ENCODE results near the gene NISCH.
A peak's percentile ranks its signal among the peaks of the same experiment; 100 is the strongest.
"Not testable (repeated sequence)": the region's sequence is repeated elsewhere in the genome, so short reads cannot be mapped to it uniquely, and the experiment has no call there.

The NISCH gene

DNA sequence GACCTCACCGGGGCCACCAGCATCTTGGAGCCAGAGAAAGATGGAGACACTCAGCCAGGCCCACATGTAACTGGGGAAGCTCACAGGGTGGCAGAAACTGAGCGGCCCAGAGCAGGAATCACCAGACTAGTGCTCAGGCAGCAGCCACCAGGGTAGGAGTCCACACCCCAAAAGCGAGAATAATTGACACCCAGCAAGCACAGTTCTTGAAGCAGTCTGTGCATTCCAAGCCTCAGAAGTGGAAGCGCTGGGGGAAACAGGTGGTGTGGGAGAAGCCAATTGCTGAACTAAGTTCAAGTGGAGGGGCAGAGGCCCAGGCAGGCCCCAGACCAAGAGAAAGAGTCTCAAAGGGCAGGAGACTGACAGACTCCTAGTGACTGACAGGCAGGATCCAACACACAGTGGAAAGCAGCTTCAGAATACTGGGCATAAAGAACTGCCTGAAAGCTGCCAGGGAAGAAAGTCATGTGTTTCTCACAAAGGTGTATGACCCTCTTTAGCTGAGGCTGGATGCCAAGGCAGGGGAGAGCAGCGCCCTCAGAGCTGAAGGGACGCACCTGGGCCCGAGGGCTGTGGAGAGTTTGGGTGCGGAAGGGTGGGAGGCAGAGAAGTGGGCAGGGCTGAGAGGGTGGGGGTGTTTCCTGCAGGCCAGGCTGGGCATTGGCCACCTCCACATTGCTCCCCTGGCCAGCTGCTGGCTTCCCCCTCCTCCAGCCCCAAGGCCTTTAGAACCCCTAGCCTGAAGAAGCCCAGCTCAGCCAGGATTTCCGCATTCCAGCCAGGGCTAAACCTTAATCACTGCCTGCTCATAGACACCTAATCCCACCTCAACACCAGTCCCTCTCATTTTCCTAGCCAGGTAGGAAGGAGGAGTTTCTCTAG, 70.5 kb downstream of the NISCH start:
- TF ChIP-seq, protein P1, sequence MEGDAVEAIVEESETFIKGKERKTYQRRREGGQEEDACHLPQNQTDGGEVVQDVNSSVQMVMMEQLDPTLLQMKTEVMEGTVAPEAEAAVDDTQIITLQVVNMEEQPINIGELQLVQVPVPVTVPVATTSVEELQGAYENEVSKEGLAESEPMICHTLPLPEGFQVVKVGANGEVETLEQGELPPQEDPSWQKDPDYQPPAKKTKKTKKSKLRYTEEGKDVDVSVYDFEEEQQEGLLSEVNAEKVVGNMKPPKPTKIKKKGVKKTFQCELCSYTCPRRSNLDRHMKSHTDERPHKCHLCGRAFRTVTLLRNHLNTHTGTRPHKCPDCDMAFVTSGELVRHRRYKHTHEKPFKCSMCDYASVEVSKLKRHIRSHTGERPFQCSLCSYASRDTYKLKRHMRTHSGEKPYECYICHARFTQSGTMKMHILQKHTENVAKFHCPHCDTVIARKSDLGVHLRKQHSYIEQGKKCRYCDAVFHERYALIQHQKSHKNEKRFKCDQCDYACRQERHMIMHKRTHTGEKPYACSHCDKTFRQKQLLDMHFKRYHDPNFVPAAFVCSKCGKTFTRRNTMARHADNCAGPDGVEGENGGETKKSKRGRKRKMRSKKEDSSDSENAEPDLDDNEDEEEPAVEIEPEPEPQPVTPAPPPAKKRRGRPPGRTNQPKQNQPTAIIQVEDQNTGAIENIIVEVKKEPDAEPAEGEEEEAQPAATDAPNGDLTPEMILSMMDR (conservative IDR thresholded peaks at IDR 0.05; ENCODE audit: low read depth, low read length), result no peak
- no peak overlapping the region for H3K4me3 ChIP-seq (ENCODE audit: low read length)
- no peak for DNase-seq (ENCODE audit: low read depth)

DNA sequence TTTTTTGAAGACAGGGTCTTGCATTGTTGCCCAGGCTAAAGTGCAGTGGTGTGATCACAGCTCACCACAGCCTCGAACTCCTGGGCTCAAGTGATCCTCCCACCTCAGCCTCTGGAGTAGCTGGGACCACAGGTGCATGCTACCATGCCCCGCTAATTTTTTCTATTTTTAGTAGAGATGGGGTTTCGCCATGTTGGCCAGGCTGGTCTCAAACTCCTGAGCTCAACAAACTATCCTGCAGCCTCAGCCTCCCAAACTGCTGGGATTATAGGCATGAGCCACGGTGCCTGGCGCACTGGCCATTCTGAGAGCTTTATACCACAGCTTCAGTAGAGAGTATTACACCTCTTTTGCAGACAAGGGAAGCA, 71.3 kb downstream of the NISCH start:
- H3K4me3 ChIP-seq (ENCODE audit: low read length); DNase-seq (ENCODE audit: low read depth): not testable (repeated sequence)

DNA sequence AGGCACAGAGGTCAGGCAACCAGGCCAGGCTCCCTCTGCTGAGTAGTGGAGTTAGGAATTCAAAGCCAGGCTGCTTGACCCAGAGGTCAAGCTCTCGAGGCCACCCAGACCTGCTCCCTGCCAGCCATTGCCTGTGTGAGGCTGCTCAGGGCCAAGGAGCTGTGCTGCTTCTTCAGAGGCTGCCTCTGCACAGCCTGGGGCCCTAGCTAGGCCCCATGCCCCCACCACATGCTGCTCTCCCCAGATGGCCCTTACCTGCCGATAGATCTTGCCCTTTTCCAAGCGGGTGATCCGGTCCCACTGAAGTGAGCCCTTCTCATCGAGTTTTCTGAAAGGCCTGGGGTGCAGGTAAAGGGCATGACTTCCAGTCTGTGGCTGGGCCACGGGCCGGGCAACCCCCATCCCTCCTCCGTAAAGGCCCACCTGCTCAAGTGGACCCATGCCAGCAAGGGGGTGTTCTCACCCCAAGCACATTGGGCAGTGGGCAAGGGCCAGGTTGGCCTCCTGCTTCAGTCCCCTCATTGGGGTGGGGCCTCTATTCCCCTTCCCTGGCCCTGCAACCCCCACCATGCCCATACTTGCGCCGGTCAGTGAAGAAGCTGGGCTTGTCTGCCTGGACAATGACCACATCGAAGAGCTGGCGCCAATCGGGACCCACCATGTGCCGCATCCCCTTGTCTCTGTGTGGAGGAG, 71.8 kb downstream of the NISCH start:
- TF ChIP-seq, protein P1 (conservative IDR thresholded peaks at IDR 0.05; ENCODE audit: low read depth, low read length), result no peak
- H3K4me3 ChIP-seq (ENCODE audit: low read length), result no peak overlapping the region
- DNase-seq (ENCODE audit: low read depth), result no peak

DNA sequence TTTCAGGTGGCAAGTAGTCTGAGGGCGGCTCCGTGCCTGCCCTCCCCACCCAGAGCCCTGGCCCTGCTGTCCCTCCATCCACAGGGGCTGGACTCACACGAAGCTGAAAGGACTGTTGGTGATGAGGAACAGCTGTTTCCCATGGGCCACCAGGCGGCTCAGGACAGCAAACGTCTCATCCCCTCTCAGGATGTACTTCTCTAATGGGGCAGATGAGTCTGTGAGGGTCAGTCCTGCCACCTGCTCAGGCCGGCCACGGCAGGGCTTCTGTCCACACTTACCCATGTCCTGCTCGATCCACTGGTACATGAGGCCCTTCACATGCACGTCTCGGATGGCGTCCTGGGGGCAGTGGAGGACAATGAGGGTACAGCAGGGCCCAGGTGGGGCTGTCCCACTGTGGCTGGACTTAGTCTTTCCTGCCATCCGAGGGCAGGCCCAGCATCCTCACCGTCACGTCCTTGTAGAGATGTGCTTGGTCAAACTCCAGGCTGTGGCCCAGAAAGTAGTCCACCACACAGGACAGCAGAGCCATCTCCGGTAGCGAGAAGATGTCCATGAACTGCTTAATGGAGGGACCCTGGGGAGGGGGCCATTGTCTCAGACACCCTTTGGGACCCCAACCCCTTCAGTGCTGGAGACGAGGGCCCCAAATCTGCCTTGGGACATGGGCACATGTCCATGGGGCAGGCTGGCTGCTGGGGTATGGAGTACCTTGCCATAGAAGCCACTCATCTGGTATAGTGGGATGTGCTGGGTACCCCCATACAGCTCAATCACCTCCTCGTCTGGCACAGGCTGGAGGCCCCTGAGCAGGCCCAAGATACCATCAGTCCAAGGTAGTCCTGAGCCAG, 72.6 kb downstream of the NISCH start:
- DNase-seq (ENCODE audit: low read depth), result no peak
- TF ChIP-seq, protein P1 (conservative IDR thresholded peaks at IDR 0.05; ENCODE audit: low read depth, low read length), result no peak
- H3K4me3 ChIP-seq (ENCODE audit: low read length), result no peak overlapping the region

DNA sequence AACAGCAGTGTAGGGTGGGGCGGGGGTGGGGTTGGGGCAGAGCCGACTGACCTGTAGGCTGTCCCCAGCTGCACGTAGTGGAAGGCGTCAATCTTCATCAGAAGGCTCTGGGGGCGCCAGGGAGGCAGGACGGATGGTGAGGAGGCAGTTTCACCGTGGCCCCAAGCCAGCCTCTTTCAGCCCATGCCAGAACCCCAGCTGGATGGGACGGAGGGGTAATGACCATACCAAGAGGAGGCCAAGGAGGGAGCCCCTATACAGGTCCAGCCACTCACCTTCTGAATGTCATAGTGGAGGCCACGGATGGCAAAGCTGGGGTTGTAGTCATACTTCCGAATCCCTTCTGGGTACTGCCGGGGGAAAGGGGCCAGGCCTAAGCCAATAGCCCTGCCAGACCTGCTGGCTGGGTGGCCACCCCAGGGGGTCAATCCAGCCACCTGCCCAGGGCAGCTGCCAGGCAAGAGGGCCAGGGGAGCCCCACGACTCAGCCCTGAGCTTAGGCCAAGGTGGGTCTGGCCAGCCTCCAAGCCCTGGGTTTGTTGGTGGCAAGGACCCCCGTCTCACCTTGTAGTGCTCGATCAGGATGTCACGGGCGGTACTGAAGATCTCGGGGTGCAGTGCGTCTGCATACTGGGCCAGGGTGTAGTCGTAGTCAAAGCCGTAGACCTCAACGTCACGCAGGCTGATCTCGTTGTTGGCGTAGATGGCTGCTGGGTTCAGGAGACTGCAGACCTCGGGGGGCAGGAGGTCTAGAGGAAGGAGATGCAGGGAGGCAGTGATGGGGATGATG, 73.4 kb downstream of the NISCH start:
- H3K4me3 ChIP-seq (ENCODE audit: low read length), result no peak overlapping the region
- no peak for DNase-seq (ENCODE audit: low read depth)
- TF ChIP-seq, protein P1 (conservative IDR thresholded peaks at IDR 0.05; ENCODE audit: low read depth, low read length), result no peak

DNA sequence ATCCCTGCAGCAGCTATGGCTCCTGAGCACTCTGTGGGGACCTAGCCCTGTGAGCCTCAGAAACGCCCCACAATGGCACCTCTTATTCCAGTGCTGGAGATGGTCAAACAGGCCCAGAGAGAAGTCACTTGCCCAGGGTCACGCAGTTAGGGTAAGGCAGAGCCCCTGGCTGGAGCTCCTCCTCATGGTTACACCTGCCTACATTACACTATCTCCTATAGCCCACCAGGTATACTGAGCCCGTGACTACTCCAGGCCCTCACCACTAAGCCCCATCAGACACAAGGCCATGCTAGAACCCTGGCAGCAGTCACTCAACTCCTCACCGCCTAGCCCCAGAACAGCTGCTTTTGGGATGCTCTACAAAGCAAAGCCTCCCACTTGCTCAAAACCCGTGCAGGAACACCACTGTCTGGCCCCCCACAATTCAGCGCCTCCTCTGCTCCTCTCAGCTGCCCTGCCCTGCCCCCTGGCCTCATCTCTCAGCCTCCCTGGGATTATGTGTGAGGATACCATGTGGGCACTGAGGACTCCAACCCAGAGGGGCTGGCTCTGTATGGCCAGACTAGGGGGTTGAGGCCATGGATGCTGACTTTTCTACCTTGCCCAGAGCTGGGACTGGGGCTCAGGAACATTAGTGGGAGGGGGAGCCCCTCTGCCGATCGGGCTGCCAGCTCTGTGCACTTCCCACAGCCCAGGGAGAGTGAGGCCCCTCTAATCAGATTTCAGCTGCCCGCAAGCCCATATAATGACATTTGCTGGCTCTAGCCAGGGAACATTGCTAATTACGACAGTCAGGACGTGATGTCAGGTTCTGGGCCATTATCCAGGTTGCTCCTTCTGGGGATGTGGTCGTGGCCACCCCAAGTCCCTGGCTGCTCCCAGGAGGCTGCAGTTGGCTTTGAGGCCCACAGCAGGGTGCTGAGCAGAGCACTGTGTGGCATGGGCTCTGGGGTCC, 74.3 kb downstream of the NISCH start:
- H3K4me3 ChIP-seq (ENCODE audit: low read length), result no peak overlapping the region
- DNase-seq (ENCODE audit: low read depth), result peak; percentile 52
- TF ChIP-seq, protein P1 (conservative IDR thresholded peaks at IDR 0.05; ENCODE audit: low read depth, low read length), result no peak
